HG03045 (cell line): ENCODE results near the gene SYT2.
A peak's percentile ranks its signal among the peaks of the same experiment; 100 is the strongest.
"Not testable (repeated sequence)": the region's sequence is repeated elsewhere in the genome, so short reads cannot be mapped to it uniquely, and the experiment has no call there.

Experiments
- ATAC-seq: cut with Tn5 transposase; IDR thresholded peaks from one replicate; pipeline ENCODE4 v1.9.1; 2021; ENCODE audit warnings: mild to moderate bottlenecking, moderate library complexity; ENCODE audit not compliant: unreplicated experiment

SYT2 gene

DNA sequence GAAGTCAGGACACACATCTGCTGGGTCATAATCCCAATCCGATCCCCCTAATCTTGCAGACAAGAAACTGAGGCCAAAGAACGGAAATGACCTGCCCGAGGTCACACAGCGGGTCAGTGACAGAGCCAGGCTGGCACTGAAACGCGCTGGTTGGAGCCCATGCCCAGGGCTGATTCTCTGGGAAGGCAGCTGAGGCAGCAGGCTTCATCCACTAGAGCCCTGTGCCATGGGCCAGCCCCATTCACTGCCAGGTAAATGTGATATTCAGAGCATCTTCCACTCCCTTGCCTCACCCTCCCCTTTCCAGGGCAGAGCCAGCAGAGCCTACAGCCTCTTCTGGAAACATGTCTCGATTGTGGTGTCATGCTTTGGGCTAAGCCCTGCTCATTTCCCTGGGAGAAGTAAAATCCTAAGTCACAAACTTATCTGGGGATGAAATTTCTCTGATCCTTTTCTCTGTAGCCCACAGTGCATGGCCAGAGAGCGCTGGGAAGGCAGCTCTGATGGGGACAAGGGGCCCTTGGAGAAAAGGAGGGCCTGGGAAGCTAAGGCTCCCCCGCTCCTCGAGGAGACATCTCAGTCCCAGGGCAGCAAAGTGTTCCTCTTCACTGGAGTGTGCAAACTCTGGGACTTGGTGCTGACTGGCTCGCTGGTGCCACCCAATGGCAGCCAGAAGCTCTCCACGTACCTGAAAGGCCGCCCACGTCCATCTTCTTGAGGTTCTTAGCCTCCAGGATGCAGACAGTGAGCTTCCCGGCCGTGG, 110.4 kb downstream of the SYT2 start:
- peak; percentile 61 for ATAC-seq

GRCh38 chr1:202597090-202597761, 113.0 kb downstream of the SYT2 start:
- ATAC-seq = no peak

DNA sequence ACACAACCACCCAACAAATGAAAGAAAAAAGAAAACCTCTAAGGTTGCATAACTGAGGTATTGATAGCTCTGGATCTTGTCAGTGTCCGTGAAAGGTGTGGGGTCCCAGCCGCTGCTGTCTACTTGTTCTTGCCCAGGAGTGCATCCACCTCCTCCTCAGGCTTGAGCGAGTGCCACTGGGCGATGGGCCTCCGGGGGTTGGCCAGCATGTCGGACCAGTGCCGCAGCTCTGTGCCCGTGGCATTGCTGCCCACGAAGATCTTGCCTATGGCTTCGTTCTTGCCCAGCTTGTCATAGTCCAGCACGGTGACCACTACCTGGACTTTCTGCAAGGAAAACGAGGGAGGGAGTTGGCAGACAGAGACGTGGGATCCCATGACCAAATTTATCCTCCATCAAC, 113.6 kb downstream of the SYT2 start:
- ATAC-seq = no peak

- ATAC-seq = no peak
Observed at GRCh38 chr1:202593845-202594244, 116.4 kb downstream of the SYT2 start.

GRCh38 chr1:202592146-202592545, 118.1 kb downstream of the SYT2 start:
- no peak for ATAC-seq

GRCh38 chr1:202591515-202591914, 118.7 kb downstream of the SYT2 start:
- ATAC-seq = no peak

GRCh38 chr1:202590975-202591411, 119.3 kb downstream of the SYT2 start:
- ATAC-seq = no peak

DNA sequence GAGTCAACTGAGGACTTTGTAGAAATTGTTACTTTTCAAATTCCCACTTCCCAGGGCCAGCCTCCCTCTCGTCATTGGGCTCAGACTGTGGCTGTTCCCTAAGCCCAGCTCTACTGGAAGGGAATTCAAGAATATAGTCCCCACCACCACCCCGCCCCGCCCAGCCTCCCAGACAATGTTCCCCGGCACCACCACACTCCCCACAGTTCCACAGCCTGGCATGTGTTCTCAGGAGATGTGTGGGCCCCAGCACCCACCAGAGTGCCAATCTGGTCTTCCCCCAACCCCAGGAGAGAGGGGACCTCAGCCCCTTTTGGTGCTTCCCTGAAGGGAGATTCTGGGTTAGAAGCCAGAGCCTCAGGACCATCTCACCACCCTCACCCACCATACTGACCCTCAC, 120.1 kb downstream of the SYT2 start:
- no peak for ATAC-seq

GRCh38 chr1:202589190-202589930, 120.9 kb downstream of the SYT2 start:
- ATAC-seq = no peak

GRCh38 chr1:202588503-202589189, 121.6 kb downstream of the SYT2 start:
- ATAC-seq = no peak

DNA sequence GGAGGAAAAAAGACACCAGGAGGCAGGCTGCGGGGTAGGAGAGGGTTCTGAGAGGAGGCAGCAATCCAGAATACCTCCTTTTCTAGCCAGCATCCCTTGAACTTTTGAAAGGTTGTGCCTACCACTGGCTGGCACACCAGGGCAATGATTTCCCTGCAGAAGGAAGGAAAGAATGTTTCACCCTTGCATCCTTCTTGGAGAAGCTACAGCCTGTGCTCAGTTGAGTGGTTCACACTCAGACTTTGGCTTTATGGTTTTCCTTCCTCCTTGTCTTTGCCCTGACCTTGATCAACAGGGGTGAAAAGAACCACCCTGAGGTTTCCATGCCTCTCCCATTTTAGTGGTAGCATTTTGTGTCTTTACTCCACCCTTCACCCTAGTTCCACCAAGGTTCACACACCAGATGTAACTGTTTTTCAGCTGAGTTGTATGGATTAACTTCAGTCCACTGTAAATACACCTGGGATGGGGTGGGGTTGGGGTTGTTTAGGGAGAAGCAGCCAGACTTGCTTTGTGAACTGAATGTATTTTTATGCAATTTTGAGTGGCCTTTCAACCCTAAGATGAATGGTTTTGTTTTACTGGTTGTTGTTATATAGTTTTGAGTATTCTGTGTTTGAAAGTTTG, 122.3 kb downstream of the SYT2 start:
- no peak for ATAC-seq

DNA sequence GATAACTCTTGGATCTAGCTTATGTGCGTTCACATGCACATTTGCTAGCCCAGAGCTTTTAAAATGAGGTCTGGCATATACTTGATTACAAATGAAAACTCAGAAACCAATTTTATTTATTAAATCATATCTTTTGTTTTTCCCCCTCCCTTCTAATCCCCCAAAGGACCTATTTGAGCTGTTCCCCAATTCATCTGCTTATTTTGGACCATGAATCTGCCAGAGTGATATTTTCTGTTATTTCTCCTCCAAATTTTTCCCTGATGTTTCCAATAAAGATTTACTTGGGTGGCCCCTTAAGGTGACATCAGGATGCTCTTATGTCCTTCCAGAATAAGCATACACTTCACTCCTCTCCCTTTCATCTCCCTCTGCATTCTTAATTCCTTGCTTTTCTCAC, 123.4 kb downstream of the SYT2 start:
- ATAC-seq = no peak

- ATAC-seq = no peak
Observed at GRCh38 chr1:202586018-202586821, 124.0 kb downstream of the SYT2 start.

DNA sequence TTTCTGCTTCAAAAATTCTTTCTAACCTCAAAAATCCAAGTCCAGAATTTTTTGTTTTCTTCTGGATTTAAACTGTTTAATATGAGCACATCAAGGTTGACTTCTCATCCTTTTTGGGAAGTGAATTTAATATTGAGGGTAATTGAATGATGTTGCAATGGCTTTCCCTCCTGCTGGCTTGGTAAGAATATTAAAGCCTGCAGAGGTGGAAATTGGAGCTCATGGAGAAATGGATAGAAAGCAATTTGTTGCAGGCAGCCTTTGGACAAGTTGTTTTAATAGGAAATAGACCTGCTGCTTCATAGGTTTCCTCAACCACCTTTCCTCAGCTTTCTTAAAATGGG, 124.7 kb downstream of the SYT2 start:
- no peak for ATAC-seq

DNA sequence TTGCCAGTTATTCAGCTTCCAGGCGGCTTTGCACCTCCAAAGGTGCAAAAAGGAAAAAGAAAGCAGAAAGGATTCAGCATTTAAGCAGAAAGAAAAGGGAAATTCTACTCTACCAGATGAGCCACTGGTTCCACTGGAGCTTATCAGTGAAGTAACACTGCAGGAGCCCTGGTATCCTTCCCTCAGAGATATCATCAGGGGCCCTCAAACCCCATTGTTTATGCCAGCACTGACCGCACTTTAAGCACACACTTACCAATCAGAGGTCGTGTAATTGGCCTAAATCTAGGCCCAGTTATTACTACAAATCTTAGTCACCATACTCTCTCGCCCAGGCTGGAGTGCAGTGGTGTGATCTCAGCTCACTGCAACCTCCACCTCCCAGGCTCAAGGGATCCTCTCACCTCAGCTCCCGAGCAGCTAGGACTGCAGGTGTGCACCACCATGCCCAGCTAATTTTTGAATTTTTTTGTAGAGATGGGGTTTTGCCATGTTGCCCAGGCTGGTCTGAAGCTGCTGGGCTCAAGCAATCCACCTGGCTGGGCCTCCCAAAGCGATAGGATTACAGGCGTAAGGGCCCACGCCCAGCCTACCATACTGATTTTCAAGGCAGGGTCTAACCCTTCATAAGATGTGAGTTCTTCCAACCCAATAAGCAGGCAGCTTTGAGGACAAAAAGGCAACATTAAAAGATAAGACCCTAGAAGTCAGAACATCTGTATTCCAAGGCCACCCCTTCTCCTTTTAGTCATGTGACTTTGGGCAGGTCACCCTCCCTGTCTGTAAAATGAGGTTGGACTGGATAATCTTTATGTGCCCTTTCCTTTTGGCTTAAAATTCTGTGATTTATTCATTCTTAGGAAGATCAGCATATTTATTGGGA, 125.3 kb downstream of the SYT2 start:
- no peak for ATAC-seq

DNA sequence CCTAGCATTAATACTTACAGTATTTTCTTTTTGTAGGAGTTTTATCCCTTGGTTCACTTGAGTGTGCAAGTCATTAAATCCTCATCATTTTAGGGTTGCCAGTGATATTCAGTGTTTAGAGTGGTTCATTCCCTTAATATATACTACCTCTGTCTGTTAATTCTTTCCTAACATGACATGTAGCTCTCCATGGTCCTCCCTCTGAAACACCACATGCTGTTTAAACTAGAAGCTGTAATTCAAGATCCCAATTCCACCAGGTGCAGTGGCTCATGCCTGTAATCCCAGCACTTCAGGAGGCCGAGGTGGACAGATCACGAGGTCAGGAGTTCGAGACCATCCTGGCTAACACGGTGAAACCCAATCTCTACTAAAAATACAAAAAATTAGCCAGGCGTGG, 127.9 kb downstream of the SYT2 start:
- not testable (repeated sequence) for ATAC-seq

GRCh38 chr1:202580619-202581018, 129.6 kb downstream of the SYT2 start:
- ATAC-seq = no peak

DNA sequence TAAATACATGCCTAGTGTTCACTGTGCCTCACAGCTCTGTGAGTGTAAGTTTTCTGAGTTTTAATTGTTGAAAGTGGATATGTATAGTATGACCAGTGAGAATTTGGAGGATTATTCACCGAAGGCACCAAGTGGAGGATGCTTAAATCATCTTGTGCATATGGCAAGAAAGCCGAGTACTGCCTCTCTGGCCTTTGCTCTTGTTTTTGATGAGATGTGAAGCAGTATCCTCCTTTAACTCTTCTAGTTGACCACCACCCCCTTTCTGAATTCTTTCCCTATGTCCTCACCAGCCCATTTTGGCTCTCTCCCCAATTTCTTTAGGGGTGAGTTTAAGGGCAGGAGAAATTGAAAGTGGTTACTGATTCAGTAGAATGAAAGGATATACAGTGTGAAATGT, 130.4 kb downstream of the SYT2 start:
- ATAC-seq = no peak

DNA sequence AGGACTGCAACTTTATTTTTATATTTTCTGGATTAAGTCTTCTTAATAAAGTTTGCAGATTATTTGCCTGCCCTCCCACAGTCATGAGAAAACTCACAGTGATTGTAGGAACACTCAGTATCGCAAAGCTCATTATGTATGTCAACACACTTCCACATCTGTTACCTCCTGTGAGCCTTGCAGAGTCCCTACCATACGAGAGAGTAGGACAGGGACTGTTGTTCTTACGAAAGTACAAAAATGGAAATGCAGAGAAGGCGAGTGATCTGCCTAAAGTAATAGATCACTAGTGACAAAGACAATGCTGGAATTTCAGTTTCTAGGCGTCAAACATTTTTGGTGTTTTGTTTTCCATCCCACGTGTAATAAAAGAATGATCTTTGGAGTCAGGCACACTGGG, 131.7 kb downstream of the SYT2 start:
- ATAC-seq = no peak
